Measurements from ENCODE around the gene E2F1. TPM values are rescaled to one million over a fixed set of nuclear protein-coding genes. Genes with fewer than 3 reads are reported as not detected.

The E2F1 gene
- total RNA-seq, 4 donors from 2014 or later: 1.8 to 5.0 (median 2.9) TPM

- Histone ChIP-seq H3K27me3 (no peaks in the 10 kb centered on the region), H3K4me3 (no peak overlapping the region), H3K27ac (replicated peaks in 1 of 4) (no peak overlapping the region), H3K36me3 (peaks cover 20 to 87% (median 78%) of the 10 kb centered on the region in 4 donors), H3K4me1 (no peaks in the 10 kb centered on the region), H3K9me3 (no peaks in the 10 kb centered on the region)
- no peak for DNase-seq (ENCODE audit: extremely low spot score)
- intact Hi-C loops (cut with DNase I): no loop called here
- TF ChIP-seq POLR2A (IDR thresholded peaks at IDR 0.05; ENCODE audit: low read depth): no peak
- no peak for TF ChIP-seq CTCF (IDR thresholded peaks at IDR 0.05)
- no peak for TF ChIP-seq POLR2AphosphoS5 (IDR thresholded peaks at IDR 0.05)
- no peak for TF ChIP-seq EP300 (IDR thresholded peaks at IDR 0.05)
- 93% methylated on average over 4 of the region's 4 CpGs for WGBS
These were observed 55.7 kb downstream of the E2F1 start for GRCh38 chr20:33630507-33630906.

DNA sequence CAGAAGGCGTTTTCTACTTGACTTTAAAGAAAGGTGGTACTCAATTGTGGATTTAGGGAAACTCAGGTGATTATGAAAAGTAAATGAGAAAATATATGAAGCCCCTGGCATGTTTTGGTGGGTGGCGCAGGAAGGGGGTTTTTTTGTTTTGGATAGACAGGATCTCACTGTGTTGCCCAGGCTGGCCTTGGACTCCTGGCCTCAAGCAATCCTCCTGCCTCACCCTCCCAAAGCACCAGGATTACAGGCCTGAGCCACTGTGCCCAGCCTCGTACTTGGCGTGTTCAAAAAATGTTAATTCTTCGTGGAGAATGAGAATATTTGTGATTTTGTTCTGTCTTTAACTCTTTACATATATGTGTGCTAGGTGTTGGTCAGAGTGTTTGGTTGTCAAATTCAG is 56.2 kb downstream of the E2F1 start:
- Histone ChIP-seq H3K4me3 (no peak overlapping the region), H3K27ac (replicated peaks in 1 of 4) (no peak overlapping the region), H3K27me3 (no peaks in the 10 kb centered on the region), H3K4me1 (no peaks in the 10 kb centered on the region), H3K36me3 (peaks cover 20 to 89% (median 79%) of the 10 kb centered on the region in 4 donors), H3K9me3 (no peaks in the 10 kb centered on the region)
- intact Hi-C loops (cut with DNase I): no loop called here
- WGBS: 89% methylated on average over 5 of the region's 5 CpGs
- DNase-seq (ENCODE audit: extremely low spot score): no peak
- TF ChIP-seq EP300 (IDR thresholded peaks at IDR 0.05) (no peak), CTCF (IDR thresholded peaks at IDR 0.05) (no peak), POLR2AphosphoS5 (IDR thresholded peaks at IDR 0.05) (no peak), POLR2A (IDR thresholded peaks at IDR 0.05; ENCODE audit: low read depth) (no peak)

GRCh38 chr20:33629533-33629932 is 56.7 kb downstream of the E2F1 start:
- H3K27ac ChIP-seq (replicated peaks in 1 of 4): no peak overlapping the region
- no peaks in the 10 kb centered on the region for H3K27me3 ChIP-seq
- no peaks in the 10 kb centered on the region for H3K9me3 ChIP-seq
- H3K4me1 ChIP-seq: no peaks in the 10 kb centered on the region
- intact Hi-C loops (cut with DNase I): no loop called here
- no peak for DNase-seq (ENCODE audit: extremely low spot score)
- H3K36me3 ChIP-seq: peaks cover 20 to 93% (median 82%) of the 10 kb centered on the region in 4 donors
- TF ChIP-seq CTCF (IDR thresholded peaks at IDR 0.05): no peak
- TF ChIP-seq POLR2AphosphoS5 (IDR thresholded peaks at IDR 0.05): no peak
- H3K4me3 ChIP-seq: no peak overlapping the region
- 96% methylated on average over 10 of the region's 10 CpGs for WGBS

DNA sequence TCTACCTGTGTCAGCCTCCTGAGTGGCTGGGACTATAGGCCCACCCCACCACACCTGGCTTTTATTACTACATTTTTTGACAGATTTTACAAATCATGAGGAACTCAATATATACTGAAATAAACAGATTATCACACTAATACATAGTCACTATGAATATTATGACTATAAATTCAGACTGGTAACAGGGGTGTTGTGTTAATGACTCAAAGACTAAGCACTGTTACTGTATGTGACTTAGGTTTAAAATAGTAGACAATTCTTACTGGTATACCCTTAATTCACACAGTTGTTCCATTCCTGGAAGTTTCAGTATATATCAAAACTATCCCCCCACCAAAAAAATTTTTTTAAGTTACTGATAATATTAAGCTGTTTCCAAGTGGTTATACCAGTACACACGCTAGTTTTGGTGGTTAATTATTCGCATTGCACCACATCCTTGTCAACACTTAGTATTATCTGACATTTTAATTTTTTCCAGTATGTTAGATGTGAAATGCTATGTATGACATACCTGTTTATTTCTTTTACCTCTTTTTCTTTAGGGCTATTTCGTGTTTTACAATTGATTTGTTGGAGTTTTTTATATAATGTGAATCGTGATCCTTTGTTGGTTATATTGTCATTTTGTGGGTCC is 58.5 kb downstream of the E2F1 start:
- H3K27ac ChIP-seq (replicated peaks in 1 of 4): no peak overlapping the region
- H3K4me3 ChIP-seq: no peak overlapping the region
- no peaks in the 10 kb centered on the region for H3K4me1 ChIP-seq
- WGBS: 97% methylated on average over 4 of the region's 4 CpGs
- peaks cover 23 to 95% (median 85%) of the 10 kb centered on the region in 4 donors for H3K36me3 ChIP-seq
- no peaks in the 10 kb centered on the region for H3K9me3 ChIP-seq
- TF ChIP-seq CTCF (IDR thresholded peaks at IDR 0.05): no peak
- no peak for TF ChIP-seq POLR2A (IDR thresholded peaks at IDR 0.05; ENCODE audit: low read depth)
- no peak for TF ChIP-seq EP300 (IDR thresholded peaks at IDR 0.05)
- TF ChIP-seq POLR2AphosphoS5 (IDR thresholded peaks at IDR 0.05): no peak
- no peak for DNase-seq (ENCODE audit: extremely low spot score)
- H3K27me3 ChIP-seq: no peaks in the 10 kb centered on the region
- intact Hi-C loops (cut with DNase I): no loop called here

- H3K4me3 ChIP-seq: no peak overlapping the region
- no peak for TF ChIP-seq CTCF (IDR thresholded peaks at IDR 0.05)
- no peak for TF ChIP-seq POLR2A (IDR thresholded peaks at IDR 0.05; ENCODE audit: low read depth)
- no peak for TF ChIP-seq POLR2AphosphoS5 (IDR thresholded peaks at IDR 0.05)
- no peak for TF ChIP-seq EP300 (IDR thresholded peaks at IDR 0.05)
- DNase-seq (ENCODE audit: extremely low spot score): no peak
- H3K4me1 ChIP-seq: peaks cover 0 to 5% (median 0%) of the 10 kb centered on the region in 4 donors
- intact Hi-C loops (cut with DNase I): no loop called here
- no peaks in the 10 kb centered on the region for H3K9me3 ChIP-seq
- WGBS: 93% methylated on average over 4 of the region's 4 CpGs
- H3K27me3 ChIP-seq: no peaks in the 10 kb centered on the region
- peaks cover 15 to 83% (median 76%) of the 10 kb centered on the region in 4 donors for H3K36me3 ChIP-seq
- H3K27ac ChIP-seq (replicated peaks in 1 of 4): no peak overlapping the region
These were observed 60.0 kb downstream of the E2F1 start for GRCh38 chr20:33626190-33626589.

Data from esophagus muscularis mucosa (tissue), 4 donors.